HG03521 (cell line): ENCODE data around the gene KSR2.
"Not testable (repeated sequence)": the region's sequence is repeated elsewhere in the genome, so short reads cannot be mapped to it uniquely, and the experiment has no call there.

Experiments
- ATAC-seq: cut with Tn5 transposase; IDR thresholded peaks from one replicate; pipeline ENCODE4 v1.9.1; 2021; ENCODE audit warnings: mild to moderate bottlenecking, moderate library complexity; ENCODE audit not compliant: unreplicated experiment

The KSR2 gene

DNA sequence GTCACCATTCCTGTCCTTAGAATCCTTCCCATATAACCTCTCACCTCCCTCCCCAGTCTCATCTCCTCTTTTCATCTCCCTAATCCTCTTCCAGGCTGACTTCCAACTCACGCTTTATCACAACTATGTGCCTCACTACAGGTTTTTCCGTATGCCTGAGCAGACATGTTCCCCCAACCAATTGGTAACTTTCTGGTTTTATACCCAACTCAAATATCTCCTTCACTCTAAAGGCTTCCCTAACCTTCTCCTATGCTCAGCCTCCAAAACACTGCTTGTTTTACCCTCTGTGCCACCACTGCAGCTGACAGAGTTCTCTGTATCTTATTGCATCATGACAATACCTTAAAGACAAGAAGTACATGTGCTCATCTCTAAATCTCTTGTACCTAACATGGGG, 139.7 kb downstream of the KSR2 start:
- no peak for ATAC-seq

DNA sequence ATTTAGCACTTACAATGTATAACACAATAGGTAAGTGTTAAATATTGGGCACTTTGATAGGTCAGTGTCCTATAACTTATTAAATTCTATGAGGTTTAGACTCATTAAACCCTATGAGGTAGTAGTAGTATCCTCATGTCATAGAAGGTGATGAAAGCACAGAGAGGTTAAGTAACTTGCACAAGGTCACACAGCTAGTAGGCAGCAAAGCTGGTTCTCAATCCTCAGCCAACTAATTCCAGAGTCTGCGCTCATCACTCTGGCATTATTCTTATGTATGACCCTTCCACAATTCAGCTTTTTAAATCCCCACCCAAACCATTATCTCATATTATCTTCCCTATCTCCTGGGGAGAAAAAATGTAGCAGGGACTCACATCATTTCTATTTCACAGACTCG, 141.1 kb downstream of the KSR2 start:
- ATAC-seq: no peak

DNA sequence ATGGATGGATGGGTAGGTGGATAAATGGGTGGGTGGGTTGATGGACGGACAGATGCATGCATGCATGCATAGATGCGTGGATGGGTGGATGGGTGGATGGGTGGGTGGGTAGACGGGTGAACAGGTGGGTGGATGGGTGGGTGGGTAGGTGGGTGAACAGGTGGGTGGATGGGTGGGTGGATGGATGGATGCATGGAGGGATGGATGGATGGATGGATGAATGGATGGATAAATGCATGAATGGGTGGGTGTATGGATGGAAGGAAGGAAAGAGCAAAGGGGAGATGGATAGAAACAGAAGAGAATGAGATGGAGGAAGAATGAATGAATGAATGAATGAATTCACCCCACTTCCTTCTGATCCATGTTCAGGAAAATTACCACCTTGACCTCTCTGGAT, 143.0 kb downstream of the KSR2 start:
- ATAC-seq: no peak

DNA sequence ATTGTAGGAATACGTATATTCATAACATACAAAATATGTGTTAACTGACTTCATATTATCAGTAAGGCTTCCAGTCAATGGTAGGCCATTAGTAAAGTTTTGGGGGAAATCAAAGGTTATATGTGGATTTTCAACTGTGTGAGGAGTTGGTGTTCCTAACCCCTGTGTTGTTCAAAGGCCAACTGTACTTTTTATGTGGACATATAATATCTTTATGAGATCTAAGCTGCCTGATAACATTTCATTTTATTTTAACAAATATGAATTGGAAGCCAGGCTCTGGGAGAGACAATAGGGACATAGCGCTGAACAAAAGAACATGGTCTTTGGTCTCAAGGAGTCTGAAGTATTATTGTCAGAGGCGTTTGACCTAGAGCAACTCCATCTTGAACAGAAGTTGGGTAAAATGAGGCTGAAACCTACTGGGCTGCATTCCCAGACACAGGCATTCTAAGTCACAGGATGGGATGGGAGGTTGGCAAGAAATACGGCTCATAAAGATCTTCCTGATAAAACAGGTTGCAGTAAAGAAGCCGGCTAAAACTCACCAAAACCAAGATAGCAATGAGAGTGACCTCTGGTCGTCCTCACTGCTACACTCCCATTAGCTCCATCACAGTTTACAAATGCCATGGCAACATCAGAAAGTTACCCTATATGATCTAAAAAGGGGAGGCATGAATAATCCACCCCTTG, 147.2 kb downstream of the KSR2 start:
- no peak for ATAC-seq

DNA sequence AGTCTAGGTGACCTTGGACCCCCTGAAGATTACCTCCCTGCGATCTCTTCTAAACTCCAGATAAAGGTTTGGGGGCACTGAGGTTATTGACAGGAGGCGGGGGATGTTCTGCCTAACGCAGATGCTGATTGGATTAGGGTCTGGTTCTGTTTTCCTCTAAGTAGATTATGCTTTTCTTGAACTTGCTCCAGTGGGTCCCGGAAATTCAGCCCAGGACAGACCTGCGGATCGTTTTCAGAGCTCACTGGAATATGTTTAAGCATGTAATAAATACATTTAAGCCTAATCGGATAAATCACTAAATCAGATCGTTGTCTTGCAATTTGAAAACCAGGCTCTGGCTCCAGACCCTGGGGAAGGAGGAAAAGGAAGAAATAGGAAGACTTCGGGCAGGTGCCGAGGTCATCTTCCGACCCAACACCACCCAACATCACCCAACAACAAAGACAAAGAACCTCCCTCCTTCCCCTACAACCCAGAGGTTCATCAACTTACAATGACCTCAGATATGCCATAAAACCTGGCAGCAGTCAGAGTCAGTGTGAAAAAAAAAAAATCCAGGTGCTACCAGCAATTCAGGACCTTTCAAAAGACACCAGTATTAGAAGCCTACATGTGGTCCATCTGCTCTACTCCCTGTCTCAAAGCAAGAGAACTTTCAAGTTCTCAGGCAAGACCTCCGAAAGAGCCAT, 148.4 kb downstream of the KSR2 start:
- ATAC-seq: no peak

DNA sequence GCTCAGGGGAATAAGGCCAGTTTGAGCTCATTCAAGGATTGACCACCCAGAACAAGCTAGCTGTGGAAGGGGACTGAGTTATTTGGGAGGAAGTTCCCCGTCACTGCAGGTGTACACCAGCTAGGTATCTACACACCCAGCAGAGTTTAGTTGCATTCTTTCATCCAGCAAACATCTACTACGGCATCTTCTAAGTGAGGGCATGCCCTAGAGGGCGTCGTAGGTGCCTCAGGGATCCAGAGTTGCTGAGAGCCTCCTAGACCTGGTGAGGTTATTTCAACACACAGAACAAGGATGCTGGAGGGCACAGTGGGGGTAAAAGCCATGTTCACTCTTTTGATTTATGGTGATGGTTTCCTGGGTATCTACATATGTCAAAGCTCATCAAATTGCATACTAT, 149.6 kb downstream of the KSR2 start:
- no peak for ATAC-seq

DNA sequence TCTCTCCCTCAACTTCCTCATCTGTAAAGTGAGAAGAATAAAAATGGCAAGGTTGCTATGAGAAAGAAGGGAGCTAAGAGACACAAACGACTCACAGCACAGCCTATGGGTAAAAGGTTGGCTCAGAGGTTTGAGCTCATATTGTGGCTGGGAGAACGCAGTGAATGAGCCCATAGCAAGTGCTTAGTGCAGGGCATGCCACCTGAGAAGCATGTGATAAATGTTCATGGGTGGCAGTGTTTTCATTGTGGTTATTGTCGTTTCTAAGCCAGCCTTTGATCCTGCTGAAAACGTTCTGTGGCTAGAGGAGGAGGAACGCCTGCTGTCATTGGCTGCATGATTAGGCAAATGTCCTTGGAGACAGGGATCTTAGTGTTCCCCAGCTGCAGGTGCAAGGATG, 150.4 kb downstream of the KSR2 start:
- ATAC-seq: no peak

DNA sequence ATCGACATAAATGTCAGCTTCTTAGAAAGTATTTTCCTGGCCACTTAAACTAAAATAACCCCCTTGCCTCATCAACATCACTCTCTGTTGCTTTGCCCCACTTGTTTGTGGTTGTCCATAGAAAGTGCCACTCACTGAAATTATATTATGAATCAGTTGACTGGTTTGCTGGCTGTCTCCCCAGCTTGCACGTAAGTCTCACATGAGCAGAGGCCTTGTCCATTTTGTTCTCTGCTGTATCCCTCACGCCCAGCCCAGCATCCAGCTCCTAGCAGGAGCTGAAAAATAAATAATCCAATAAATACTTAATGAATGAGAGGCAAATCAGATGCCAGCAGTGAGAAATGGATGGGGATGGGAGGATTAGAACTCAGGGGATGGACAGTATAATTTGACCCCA, 159.3 kb downstream of the KSR2 start:
- no peak for ATAC-seq

DNA sequence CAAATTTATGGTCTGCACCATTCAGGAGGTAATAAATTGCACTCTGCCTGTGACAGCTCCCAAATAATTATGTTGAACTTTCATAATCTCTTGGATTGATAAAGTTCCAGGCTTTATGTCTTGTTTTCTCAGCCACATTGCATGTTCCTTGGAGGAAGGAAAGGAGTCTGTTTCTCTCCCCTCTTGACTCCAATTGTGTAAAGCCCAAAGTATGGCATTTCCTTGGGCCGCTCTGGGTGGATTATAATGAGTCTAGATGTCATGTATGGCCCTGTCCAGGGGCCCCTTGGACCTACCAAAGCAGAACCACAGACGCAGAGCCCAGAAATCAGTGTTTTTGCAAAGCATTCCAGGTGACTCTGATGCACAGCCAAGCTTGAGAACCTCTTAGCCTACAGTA, 160.8 kb downstream of the KSR2 start:
- ATAC-seq: no peak

DNA sequence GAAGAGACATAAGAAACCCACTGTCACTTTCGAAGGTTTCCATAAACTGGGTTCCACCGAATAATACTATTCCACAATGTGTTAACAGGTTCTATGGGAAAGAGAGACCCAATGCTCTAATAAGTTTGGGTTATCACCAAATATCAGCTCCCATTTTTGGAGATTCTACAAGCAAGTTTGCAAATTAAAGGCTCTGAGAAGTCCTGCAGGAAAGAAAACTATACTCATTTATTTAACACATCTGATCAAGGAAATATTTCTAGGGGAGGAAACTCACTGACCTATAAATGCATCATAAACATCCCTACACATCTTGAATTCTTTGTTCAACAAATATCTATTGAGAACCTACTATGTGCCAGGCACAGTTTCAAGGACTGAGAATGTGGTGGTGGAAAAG, 161.4 kb downstream of the KSR2 start:
- no peak for ATAC-seq

DNA sequence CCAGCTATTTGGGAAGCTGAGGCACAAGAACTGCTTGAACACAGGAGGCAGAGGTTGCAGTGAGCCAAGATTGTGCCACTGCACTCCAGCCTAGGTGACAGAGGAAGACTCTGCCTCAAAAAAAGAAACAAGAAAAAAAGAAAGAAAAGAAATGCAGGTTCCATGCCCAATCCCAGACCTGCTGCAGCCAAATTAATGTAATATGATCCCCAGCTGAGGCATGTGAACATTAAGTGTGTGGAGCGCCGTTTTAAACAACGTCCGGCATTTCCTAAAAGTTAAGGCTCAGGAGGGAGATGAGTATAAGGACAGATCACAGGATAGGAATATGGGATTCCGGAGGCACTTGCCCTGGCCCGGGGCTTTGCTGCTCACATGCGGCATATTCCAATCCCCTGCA, 162.9 kb downstream of the KSR2 start:
- no peak for ATAC-seq

DNA sequence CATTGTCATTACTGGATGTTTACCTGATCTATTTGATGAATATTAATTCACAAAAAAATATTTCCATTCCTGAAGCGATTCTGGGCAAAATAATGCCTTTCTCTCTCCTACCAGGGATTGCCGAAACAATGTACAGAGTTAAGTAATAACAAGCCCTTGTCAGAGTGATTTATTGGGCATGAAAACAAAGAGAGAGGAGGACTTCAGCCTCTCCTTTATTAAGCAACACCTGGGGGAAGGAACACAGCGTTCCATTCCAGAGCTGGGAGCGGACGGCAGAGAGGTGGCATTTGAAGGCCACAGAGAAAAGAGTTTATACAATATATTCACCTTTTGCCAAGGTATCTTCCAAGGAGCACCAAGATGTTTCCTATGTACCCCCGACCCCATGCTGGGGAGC, 165.8 kb downstream of the KSR2 start:
- ATAC-seq: no peak

DNA sequence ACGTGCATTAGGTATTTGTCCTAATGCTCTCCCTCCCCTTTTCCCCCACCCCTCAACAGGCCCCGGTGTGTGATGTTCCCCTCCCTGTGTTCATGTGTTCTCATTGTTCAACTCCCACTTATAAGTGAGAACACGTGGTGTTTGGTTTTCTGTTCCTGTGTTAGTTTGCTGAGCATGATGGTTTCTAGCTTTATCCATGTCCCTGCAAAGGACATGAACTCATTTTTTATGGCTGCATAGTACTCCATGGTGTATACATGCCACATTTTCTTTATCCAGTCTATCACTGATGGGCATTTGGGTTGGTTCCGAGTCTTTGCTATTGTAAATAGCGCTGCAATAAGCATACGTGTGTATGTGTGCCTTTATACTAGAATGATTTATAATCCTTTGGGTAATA, 168.1 kb downstream of the KSR2 start:
- not testable (repeated sequence) for ATAC-seq

DNA sequence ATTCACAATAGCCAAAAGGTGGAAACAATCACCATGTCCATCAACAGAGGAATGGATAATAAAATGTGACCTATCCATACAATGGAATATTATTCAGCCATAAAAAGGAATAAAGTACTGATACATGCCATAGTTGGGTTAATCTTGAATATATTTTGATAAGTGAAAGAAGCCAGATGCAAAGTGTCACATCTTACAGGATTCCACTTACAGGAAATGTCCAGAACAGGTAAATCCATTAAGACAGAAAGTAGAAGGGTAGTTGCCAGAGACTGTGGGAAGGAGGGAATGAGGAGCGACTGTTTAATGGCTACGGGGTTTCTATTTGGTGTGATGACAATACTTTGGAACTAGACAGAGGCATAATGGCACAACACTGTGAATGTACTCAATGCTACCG, 171.6 kb downstream of the KSR2 start:
- ATAC-seq: no peak

DNA sequence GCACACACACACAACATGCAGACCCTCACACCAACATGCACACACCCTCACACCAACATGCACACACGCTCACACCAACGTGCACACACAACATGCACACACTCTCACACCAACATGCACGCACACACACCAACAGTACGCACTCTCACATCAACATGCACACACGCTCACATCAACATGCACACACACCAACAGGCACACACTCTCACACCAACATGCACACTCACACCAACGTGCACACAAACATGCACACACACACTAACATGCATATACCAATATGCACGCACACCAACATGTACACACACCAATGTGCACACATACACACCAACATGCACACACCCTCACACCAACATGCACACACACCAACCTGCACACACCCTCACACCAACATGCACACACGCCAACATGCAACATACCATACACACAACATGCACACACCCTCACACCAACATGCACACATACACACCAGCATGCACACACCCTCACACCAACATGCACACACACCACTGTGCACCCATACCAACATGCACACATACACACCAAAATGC, 175.8 kb downstream of the KSR2 start:
- ATAC-seq: no peak

DNA sequence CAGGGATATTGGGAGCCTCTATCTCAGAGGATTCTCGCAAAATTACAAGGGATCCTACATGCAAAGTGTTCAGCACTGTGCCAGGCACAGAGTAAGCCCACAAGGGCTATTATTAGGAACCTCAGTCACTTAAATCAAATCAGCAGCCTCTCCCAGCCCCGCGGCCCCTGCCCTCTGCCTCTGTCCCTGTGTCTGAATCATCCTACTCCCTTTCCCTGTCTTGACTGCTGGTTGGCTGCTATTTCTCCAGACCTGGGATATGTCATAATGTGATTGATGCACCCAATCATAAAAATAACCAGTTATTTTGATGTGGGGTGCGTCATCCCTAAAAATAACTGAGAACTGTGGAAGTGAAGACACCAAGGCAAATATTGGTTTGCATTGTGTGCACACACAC, 176.3 kb downstream of the KSR2 start:
- no peak for ATAC-seq

DNA sequence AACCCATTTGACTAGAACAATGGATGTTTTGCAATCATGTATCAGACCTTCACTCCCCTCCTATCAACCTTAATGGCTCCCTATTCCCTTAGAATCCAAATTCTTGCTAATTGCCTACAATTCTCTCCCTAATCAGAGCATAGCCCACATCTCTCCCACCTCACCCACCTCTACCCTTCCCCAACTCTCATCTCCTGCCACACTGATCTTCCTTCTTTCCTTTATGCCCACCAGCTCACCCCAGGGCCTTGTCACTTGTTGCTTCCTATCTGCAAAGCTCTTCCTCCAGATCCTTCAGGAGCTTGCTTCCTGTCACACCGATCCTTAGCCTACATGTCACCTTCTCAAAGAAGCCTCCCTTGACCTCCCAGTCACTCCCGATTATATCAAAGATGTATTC, 177.8 kb downstream of the KSR2 start:
- no peak for ATAC-seq

DNA sequence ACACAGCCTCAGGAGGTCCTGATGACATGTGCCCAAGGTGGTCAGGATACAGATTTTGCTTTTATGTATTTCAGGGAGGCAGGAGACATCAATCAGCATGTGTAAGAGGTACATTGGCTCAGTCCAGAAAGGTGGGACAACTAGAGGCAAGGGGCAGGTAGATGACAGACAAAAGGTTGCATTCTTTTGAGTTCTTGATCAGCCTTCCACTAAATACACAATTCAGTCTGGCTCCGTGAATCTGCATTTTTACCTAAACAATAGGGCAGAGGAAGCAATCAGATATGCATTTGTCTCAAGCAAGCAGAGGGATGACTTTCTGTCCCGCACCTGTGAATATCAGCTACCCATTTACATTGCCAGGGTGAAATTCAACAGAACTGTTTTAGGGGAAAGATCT, 178.6 kb downstream of the KSR2 start:
- ATAC-seq: no peak

DNA sequence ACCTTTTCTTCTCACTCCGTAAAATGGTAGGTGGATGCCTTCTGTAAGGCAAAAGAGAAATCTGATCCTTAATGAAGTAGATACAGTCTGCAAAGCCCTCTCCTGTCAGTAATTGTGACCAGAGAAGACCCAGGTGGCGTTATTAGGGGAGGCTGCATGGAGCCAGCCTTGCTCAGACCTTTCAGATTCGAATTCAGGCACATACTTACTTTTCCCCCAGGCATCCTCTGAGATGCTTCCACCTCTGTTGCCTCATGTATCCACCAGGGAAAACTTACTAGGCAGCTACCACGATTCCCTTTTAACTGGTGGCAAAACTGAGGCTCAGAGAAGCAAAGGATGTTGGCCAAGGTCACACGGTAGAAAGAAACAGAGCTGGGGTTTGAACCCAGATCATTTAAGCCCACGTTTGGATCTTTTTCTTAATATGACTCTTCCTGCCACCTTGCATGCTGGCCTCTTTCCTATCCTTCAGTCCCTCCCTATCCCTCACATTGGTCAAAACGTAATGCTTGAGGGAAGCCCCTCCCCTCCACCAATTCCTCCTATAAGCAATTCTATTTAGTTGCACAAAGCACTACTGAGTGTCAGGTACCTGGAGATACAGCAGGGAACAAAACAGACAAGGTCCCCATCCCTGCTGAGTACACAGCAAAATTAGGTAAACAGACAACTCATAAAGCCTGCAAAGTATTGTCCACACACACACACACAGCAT, 179.4 kb downstream of the KSR2 start:
- no peak for ATAC-seq

DNA sequence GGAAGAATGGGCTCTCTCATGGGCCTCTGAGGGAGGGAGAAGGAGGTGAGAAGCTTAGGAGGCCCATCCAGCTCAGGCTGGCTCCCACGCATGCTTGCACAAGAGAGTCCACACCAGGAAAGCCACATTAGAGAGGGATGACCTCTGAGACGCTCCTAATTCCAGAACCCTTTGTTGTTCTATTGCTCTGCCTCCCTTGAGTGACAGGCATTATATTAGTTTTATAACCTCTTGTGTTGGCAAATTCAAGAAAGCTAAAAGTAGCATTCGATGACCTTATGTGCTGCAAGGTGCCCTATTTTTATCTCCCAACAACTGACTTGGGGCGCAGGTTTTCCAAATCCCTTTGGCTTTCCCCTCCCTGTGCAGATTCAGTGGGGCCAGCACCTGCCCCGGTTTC, 190.1 kb downstream of the KSR2 start:
- no peak for ATAC-seq

DNA sequence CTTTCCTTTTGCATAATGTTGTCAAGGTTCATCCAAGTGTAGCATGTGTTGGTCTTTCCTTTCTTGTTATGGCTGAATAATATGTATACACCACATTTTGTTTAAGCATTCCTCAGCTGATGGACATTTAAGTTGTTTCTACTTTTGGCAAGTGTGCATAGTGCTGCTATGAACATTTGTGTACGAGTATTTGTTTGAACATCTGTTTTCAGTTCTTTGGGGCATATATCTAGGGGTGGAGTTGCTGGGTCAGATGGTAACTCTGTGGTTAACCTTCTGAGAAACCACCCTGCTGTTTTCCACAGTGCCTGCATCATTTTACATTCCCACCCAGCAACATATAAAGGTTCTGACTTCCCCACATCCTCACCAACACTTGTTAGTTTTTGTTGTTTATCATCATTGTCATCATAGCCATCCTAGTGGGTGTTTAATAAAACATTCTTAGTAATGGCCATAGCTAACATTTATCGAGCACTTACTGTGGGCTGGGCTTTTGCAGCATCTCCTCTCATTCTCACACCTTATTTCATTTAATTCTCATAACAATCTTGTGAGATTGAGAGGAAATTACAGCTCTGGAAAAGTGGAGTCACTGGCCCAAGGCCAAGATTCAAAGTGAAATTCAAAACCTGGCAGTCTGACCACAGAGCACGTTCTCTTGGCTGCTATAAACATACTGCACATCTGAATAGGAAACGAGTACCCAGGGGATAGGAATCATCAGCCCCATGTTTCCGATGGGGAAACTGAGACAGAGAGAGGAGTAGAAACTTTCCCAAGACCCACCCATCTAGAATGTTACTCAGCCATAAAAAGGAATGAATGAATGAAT, 193.6 kb downstream of the KSR2 start:
- no peak for ATAC-seq
